Measurements from ENCODE around the gene CNTLN.

DNA sequence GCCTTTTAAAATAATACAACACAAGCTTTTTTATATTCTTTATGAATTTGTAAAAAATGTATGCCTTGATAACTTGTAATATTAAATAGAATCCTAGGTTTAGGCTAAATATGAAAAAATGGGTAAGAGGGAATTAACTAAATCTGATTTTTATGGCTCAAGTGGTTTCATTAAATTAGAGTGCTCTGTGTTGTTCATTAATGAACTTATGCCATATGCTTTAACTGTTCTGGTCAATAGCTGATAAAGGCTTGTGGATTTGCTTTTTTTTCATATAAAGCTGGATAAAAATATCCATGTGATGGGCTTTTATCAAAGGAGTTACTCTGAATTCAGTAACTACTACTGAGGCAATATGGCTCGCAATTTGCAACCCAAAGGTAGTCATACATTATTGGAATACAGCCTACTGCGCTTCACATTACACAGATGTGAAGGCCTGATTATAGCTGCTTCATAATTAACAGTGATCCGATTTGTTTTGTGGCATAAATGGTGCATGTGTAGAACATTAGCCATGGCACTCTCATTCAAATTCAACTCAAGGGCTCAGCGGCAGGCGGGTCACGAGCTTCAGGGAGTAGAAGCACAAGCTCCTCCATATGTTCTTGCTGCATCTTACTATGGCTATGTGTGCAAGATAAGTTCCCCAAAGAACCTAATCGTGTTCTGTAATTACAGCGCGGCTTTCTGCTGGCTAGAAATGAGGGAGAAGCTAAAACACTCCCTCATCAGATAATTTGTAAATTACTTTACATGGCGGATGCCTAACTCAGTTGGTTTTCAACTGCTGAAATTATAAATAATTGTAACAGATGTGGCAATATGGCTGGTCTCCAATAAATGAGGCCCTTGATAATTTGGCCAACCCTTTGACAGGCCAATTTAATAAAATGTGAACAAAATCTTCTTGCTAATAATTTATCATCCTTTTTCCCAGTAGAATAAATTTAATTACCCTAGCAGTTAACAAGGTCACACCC, 188.3 kb downstream of the CNTLN start:
- TF ChIP-seq TAF1 (IDR thresholded peaks at IDR 0.05; ENCODE audit: low read depth) = no peak
- TF ChIP-seq, protein P1, sequence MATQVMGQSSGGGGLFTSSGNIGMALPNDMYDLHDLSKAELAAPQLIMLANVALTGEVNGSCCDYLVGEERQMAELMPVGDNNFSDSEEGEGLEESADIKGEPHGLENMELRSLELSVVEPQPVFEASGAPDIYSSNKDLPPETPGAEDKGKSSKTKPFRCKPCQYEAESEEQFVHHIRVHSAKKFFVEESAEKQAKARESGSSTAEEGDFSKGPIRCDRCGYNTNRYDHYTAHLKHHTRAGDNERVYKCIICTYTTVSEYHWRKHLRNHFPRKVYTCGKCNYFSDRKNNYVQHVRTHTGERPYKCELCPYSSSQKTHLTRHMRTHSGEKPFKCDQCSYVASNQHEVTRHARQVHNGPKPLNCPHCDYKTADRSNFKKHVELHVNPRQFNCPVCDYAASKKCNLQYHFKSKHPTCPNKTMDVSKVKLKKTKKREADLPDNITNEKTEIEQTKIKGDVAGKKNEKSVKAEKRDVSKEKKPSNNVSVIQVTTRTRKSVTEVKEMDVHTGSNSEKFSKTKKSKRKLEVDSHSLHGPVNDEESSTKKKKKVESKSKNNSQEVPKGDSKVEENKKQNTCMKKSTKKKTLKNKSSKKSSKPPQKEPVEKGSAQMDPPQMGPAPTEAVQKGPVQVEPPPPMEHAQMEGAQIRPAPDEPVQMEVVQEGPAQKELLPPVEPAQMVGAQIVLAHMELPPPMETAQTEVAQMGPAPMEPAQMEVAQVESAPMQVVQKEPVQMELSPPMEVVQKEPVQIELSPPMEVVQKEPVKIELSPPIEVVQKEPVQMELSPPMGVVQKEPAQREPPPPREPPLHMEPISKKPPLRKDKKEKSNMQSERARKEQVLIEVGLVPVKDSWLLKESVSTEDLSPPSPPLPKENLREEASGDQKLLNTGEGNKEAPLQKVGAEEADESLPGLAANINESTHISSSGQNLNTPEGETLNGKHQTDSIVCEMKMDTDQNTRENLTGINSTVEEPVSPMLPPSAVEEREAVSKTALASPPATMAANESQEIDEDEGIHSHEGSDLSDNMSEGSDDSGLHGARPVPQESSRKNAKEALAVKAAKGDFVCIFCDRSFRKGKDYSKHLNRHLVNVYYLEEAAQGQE (IDR thresholded peaks at IDR 0.05; ENCODE audit: low read depth) = no peak
- TF ChIP-seq, protein P2, sequence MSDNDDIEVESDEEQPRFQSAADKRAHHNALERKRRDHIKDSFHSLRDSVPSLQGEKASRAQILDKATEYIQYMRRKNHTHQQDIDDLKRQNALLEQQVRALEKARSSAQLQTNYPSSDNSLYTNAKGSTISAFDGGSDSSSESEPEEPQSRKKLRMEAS (IDR thresholded peaks at IDR 0.05) = no peak
- TF ChIP-seq USF1 (IDR thresholded peaks at IDR 0.05) = no peak
- TF ChIP-seq RAD21 (IDR thresholded peaks at IDR 0.05; ENCODE audit: low read depth) = no peak
- TF ChIP-seq YY1 (IDR thresholded peaks at IDR 0.05; ENCODE audit: low read depth) = no peak
- no peak for TF ChIP-seq CREB1 (IDR thresholded peaks at IDR 0.05; ENCODE audit: low read depth)
- TF ChIP-seq EP300 (IDR thresholded peaks at IDR 0.05; ENCODE audit: borderline replicate concordance) = no peak
- no peak for TF ChIP-seq CEBPB (IDR thresholded peaks at IDR 0.05)
- no peak for TF ChIP-seq ZBTB7A (IDR thresholded peaks at IDR 0.05; ENCODE audit: low read depth)
- no peak for TF ChIP-seq FOXM1 (IDR thresholded peaks at IDR 0.05; ENCODE audit: borderline replicate concordance, low read depth)

Data from Ishikawa (cell line).